ENCODE data around the gene ZNF200. TPM values are rescaled to one million over a fixed set of nuclear protein-coding genes. Genes with fewer than 3 reads are reported as not detected.

ZNF200 gene, protein sequence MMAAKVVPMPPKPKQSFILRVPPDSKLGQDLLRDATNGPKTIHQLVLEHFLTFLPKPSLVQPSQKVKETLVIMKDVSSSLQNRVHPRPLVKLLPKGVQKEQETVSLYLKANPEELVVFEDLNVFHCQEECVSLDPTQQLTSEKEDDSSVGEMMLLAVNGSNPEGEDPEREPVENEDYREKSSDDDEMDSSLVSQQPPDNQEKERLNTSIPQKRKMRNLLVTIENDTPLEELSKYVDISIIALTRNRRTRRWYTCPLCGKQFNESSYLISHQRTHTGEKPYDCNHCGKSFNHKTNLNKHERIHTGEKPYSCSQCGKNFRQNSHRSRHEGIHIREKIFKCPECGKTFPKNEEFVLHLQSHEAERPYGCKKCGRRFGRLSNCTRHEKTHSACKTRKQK
- total RNA-seq = 9.2 and 9.5 TPM in 2 replicates

DNA sequence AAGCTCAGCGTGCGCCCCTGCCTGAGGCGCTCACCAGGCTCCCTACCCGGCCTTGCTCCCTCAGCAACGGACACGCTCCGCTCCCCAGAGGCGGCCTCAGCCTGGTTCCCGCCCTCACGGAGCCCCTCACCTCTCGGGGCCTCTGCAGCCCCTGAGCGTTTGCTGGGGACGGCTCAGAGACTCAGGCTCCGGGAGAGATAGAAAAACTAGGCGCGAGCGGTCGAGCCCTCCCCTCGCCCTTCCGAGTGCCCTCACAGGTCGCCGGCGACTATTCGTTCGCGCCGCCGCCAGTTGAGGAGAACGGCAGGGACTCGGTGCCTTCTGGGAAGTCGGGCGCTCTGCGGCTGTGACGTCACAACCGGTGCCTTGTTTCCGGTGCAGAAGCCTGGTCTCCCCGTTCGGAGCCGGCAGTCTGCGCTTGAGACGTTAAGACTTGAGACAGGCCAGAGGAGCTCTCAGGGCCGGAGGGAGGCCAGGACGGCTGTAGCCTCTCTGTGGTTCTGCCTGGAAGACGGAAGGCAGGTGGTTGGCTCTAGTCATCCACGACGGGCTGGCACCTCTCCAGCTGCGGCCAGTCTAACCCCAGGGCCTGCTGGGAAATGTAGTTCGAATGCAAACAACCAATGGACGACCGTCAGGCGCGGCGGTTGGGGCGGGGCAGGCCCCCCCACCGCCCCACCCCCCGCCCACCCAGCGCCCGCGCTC is at the start of gene ZNF200:
Gene ZNF200, minus strand, starts transcription at position 302 of the 705 bp plus-strand sequence. CDS start 1,403 bp downstream, outside the sequence.

DNA sequence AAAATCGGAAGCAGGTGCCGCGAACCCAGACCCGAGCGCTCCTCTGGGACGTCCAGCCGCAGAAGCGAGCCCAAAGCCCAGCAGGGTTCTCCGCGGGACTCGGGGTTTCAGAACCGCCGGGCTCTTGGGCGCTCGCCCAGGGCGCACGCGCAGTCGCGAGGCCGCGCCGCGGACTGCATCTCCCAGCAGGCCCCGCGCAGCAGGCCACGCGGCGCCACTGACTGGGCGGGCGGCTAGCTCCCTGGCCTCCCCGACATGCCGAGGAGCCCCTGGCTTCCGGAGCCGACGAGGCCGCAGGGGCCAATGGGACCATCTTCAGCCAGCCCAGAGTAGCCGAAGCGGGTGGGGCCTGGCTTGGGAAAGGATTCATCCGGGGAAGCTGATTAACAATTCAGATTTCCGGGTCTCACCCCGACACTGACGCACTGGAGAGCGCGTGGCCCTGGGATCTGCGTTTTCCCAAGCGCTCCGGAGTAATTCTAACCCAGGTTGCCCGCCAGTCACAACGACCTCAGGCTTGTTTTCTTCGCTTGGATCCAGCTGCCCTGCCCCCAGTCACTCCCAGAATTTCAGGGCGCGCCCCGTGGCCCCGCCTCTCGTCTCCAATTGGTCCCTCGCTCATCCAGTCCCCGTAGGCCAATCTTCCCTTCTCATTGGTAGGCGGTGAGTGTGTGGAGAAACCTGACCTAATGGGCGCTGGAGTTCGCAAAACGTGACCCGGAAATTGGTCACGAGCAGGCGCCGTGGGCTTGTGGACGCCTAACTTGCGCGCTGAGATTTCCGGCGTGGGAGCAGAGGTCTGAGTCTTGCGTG is 48.0 kb upstream of the ZNF200 start, which contains the start of gene ZNF263:
Gene ZNF263, plus strand, starts transcription at position 762 of the 813 bp plus-strand sequence. CDS start 328 bp downstream, outside the sequence.

DNA sequence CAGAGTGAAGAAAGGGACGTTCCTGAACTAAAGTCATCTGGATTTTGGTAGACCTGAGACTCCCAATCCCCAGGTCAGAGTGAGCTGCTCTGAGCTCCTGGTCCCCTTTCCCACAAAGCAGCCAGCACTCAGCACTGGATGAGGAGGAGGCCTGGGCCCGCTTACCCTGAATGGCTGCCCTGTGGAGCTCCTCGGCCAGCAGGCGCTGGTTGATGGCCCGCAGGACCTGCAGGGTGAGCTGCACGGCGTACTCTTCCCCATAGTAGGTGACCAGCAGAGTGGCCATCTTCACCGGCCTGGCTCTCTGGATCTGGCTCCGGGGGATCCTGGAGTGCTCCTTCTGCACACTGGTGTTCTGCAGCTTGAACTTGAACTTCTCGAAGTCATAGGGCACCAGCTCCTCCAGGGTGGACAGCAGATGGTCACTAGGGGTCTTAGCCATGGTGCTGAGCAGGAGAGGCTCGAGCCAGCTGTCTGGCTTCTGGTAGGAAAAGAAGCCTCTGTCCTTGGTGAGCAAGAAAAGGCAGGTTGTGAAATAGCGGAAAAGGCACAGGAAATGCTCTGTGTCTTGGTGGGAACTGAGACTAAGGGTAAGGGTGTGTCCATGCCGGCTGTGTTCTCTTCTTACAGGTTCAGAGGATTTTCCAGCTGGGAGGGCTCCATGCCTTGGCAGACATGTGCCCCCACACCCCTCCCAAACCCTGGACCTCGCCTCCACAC is 21.3 kb upstream of the ZNF200 start, which contains the start of gene MEFV:
Gene MEFV, minus strand, starts transcription at position 488 of the 720 bp plus-strand sequence. Its CDS starts 46 bp downstream, at position 442.

DNA sequence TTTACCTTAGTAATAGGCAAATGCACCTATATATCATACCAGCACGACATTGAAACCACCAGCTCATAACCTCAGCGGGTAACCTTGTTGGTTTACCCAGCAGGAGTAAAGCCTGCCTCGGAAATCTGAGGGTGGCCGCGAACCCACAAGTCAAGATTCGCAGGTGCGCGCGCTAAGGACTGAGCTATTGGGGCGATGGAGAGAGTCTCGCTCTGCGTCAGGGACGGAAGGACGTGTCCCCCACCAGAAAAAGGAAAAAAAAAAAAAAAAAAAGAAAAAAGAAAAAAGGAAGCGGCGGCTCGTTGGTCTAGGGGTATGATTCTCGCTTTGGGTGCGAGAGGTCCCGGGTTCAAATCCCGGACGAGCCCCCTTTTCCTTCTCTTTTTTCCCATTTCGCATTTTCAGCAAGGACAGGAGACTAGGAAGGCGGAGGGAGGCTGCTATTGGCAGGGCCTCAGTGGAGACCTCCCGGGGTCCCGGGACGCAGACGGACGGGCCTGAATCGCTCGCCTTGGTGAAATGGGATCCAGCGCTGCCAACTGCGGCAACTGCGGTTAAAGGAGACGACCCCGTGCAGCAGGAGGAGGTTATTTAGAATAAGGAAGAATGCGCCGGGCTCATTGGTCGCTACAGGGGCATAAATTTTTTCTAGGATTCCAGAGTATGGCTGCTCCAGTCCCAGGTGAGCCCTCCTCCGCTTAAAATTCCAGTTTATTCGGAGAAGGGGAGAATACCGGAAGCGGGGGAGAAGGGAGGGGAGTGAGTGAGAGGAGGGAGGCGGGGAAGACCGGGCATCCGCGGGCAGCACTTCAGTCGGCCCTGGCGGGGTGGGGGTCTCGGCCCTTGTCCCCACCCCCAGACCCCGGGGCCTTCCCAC is 46.9 kb downstream of the ZNF200 start, which contains the start of gene OR1F1:
Gene OR1F1, plus strand, starts transcription at position 407 of the 877 bp plus-strand sequence.

Other genes starting within 250 kb of the ZNF200 start
- gene CLDN9, start 222.2 kb downstream of the ZNF200 start, total RNA-seq = not detected in 2 replicates
- 0.12 and 0.16 TPM in 2 replicates for gene CLDN6, start 217.0 kb downstream of the ZNF200 start, total RNA-seq
- gene TNFRSF12A, start 214.8 kb downstream of the ZNF200 start, total RNA-seq = 189 and 267 TPM in 2 replicates
- gene HCFC1R1, start 211.2 kb downstream of the ZNF200 start, total RNA-seq = 36.1 and 43.3 TPM in 2 replicates
- gene THOC6, start 211.1 kb downstream of the ZNF200 start, total RNA-seq = 32.0 and 35.0 TPM in 2 replicates
- gene BICDL2, start 198.2 kb downstream of the ZNF200 start, total RNA-seq = not detected in 2 replicates
- gene MMP25, start 188.6 kb downstream of the ZNF200 start, total RNA-seq = 0.12 and 0.16 TPM in 2 replicates
- 0.36 and 3.4 TPM in 2 replicates for gene IL32, start 169.5 kb downstream of the ZNF200 start, total RNA-seq
- not detected in 2 replicates for gene ZSCAN10, start 135.9 kb downstream of the ZNF200 start, total RNA-seq
- gene ZNF205, start 122.6 kb downstream of the ZNF200 start, total RNA-seq = 19.8 and 21.1 TPM in 2 replicates
- gene ZNF213, start 100.1 kb downstream of the ZNF200 start, total RNA-seq = 10.1 and 11.7 TPM in 2 replicates
- not detected in 2 replicates for gene OR1F1, start 47.0 kb downstream of the ZNF200 start, total RNA-seq
- 0.12 and 0.16 TPM in 2 replicates for gene MEFV, start 21.5 kb upstream of the ZNF200 start, total RNA-seq
- gene ZNF263, start 48.3 kb upstream of the ZNF200 start, total RNA-seq = 69.1 and 74.9 TPM in 2 replicates
- 4.5 and 5.2 TPM in 2 replicates for gene TIGD7, start 70.3 kb upstream of the ZNF200 start, total RNA-seq
- 26.2 and 28.4 TPM in 2 replicates for gene ZNF75A, start 70.3 kb upstream of the ZNF200 start, total RNA-seq
- gene OR2C1, start 120.7 kb upstream of the ZNF200 start, total RNA-seq = 0.16 and 0.24 TPM in 2 replicates
- 15.7 and 18.2 TPM in 2 replicates for gene ZSCAN32, start 165.8 kb upstream of the ZNF200 start, total RNA-seq
- gene ZNF174, start 166.1 kb upstream of the ZNF200 start, total RNA-seq = 11.0 and 12.0 TPM in 2 replicates
- 2.4 and 3.2 TPM in 2 replicates for gene ZNF597, start 208.3 kb upstream of the ZNF200 start, total RNA-seq
- 16.5 and 17.8 TPM in 2 replicates for gene NAA60, start 208.5 kb upstream of the ZNF200 start, total RNA-seq

Data from hair follicle dermal papilla cell (primary cell).